Ovary (tissue), 9 donors: ENCODE results near the gene GPR137B. TPM values are rescaled to one million over a fixed set of nuclear protein-coding genes. Genes with fewer than 3 reads are reported as not detected.

Experiments
- DNase-seq, 5 donors: peaks; one replicate each; pipeline ENCODE4 v3.0.0-alpha.2; 2019 to 2020
- H3K27ac ChIP-seq, 2 donors: fragments of 200-600 bp; one replicate each; pipeline versions ENCODE4 v1.5.1 to v1.8.0; 2019 to 2022
- H3K27me3 ChIP-seq: fragments of 200-600 bp; one replicate; pipeline ENCODE4 v1.8.0; 2022
- H3K36me3 ChIP-seq: fragments of 200-600 bp; sonication (generic); one replicate; pipeline ENCODE4 v1.5.1; 2019
- H3K4me1 ChIP-seq: one replicate; pipeline ENCODE4 v1.8.1; 2013; ENCODE audit warnings: mild to moderate bottlenecking, moderate library complexity; ENCODE audit not compliant: insufficient read depth
- H3K4me3 ChIP-seq: fragments of 200-600 bp; sonication (generic); one replicate; pipeline ENCODE4 v1.5.1; 2017
- H3K9me3 ChIP-seq, 2 donors: fragments of 200-600 bp in 1 of 2; sonication (generic) in 1 of 2; one replicate each; pipeline versions ENCODE4 v1.5.1 to v1.8.1; 2013 to 2019; ENCODE audit warnings: mild to moderate bottlenecking in 1 of 2, moderate library complexity in 1 of 2
- EP300 ChIP-seq: sonication (generic); formaldehyde crosslinking; IDR thresholded peaks from one replicate; pipeline ENCODE4 v1.6.1; 2017; ENCODE audit warnings: antibody characterized with exemption
- POLR2A ChIP-seq: fragments of 450-650 bp; IDR thresholded peaks from one replicate; pipeline ENCODE4 v1.6.1; 2017; ENCODE audit warnings: antibody characterized with exemption, mild to moderate bottlenecking, moderate library complexity
- WGBS, 3 donors: extraction: QIAGEN DNeasy Blood & Tissue Kit in 1 of 3; methylation state at CpG; one replicate each; pipeline versions ENCODE4 v1.1.5 to v1.1.7; 2013 to 2017; 5-methylcytosine and 5-hydroxymethylcytosine counted together
- intact Hi-C, 4 donors: fragments of 100-400 bp; cut with DNase I; formaldehyde crosslinking; loops; one replicate each; pipeline versions ENCODE4 v1.11.0 to v1.15.1; 2022 to 2023
- polyA plus RNA-seq, 2 donors: library from polyadenylated mRNA; stranded (reverse); fragments of 200-250 nt in 1 of 2; fragments of 350-450 nt in 1 of 2; fragmentation: Illumina TruSeq in 1 of 2; extraction: RNeasy Lipid Tissue Mini Kit (QIAGEN cat#74804) in 1 of 2; gene quantifications; one replicate each; pipeline ENCODE4 v1.2.3, GENCODE V29; 2013 to 2014
- total RNA-seq, 7 donors: library from RNA; depleted of rRNA in 2 of 7; stranded (reverse); fragments of >200 nt in 2 of 7; fragmentation: NEBNext Ultra II Directional in 3 of 7; extraction: Animal tissue kit (Norgen Biotek cat#: 25700) in 3 of 7; gene quantifications; one replicate each; pipeline versions ENCODE4 v1.1.0 to v1.2.4, GENCODE V29; 2016 to 2023
- TF ChIP-seq, protein P1 (sequence below), 3 donors: fragments of 450-650 bp in 2 of 3; fragments of 200-600 bp in 1 of 3; IDR thresholded peaks; one replicate each; pipeline versions ENCODE4 v1.5.1 to v1.8.0; 2016 to 2022; ENCODE audit warnings: antibody characterized with exemption in 3 of 3, mild to moderate bottlenecking in 1 of 3
- donor health status: DM: no; HTN: no; CAD: no; lungs with moderate emphysema.
- donor health status: DM: no; HTN: no; CAD: no.
- donor health status: Bipolar disorder and iron deficiency.
- donor health status: DM: yes; HTN: yes; CAD: no.
- donor health status: DM: no; HTN: no; CAD: no.
- donor health status: DM: yes; HTN: yes; CAD: no.

GPR137B gene
- total and polyA plus RNA-seq, 9 donors, result 10.8 to 35.2 (median 13.7) TPM

GRCh38 chr1:236122176-236122575 lies 20.2 kb upstream of the GPR137B start:
- no peaks in the 10 kb centered on the region for H3K27me3 ChIP-seq
- 94 to 97% (median 97%) methylated on average over 7 of the region's 7 CpGs for WGBS, 3 donors
- H3K36me3 ChIP-seq, result no peaks in the 10 kb centered on the region
- no peaks in the 10 kb centered on the region for H3K4me1 ChIP-seq
- intact Hi-C loops, result no loop called here
- H3K27ac ChIP-seq, result no peak overlapping the region
- TF ChIP-seq, protein P1, sequence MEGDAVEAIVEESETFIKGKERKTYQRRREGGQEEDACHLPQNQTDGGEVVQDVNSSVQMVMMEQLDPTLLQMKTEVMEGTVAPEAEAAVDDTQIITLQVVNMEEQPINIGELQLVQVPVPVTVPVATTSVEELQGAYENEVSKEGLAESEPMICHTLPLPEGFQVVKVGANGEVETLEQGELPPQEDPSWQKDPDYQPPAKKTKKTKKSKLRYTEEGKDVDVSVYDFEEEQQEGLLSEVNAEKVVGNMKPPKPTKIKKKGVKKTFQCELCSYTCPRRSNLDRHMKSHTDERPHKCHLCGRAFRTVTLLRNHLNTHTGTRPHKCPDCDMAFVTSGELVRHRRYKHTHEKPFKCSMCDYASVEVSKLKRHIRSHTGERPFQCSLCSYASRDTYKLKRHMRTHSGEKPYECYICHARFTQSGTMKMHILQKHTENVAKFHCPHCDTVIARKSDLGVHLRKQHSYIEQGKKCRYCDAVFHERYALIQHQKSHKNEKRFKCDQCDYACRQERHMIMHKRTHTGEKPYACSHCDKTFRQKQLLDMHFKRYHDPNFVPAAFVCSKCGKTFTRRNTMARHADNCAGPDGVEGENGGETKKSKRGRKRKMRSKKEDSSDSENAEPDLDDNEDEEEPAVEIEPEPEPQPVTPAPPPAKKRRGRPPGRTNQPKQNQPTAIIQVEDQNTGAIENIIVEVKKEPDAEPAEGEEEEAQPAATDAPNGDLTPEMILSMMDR (IDR thresholded peaks at IDR 0.05), result no peak
- TF ChIP-seq EP300 (no peak), POLR2A (no peak)
- no peak for DNase-seq
- no peaks in the 10 kb centered on the region for H3K9me3 ChIP-seq
- H3K4me3 ChIP-seq, result no peak overlapping the region

- Histone ChIP-seq H3K9me3 (no peaks in the 10 kb centered on the region), H3K27ac (no peak overlapping the region), H3K27me3 (no peaks in the 10 kb centered on the region), H3K4me3 (no peak overlapping the region), H3K4me1 (no peaks in the 10 kb centered on the region), H3K36me3 (no peaks in the 10 kb centered on the region)
- intact Hi-C loops, result no loop called here
- TF ChIP-seq, protein P1 (IDR thresholded peaks at IDR 0.05), result no peak
- TF ChIP-seq POLR2A, result no peak
- no peak for TF ChIP-seq EP300
- 71 to 85% (median 80%) methylated on average over 6 of the region's 6 CpGs for WGBS, 3 donors
- DNase-seq, result no peak
Observed at GRCh38 chr1:236123563-236123962, 18.8 kb upstream of the GPR137B start.

GRCh38 chr1:236124965-236125364 lies 17.4 kb upstream of the GPR137B start:
- no peak for TF ChIP-seq POLR2A
- TF ChIP-seq, protein P1 (IDR thresholded peaks at IDR 0.05), result no peak
- no peak for TF ChIP-seq EP300
- Histone ChIP-seq H3K36me3 (no peaks in the 10 kb centered on the region), H3K27me3 (no peaks in the 10 kb centered on the region), H3K4me1 (no peaks in the 10 kb centered on the region), H3K27ac (no peak overlapping the region), H3K9me3 (no peaks in the 10 kb centered on the region), H3K4me3 (no peak overlapping the region)
- WGBS, 3 donors, result 68 to 78% (median 77%) methylated on average over 2 of the region's 2 CpGs
- no peak for DNase-seq
- intact Hi-C loops, result no loop called here

DNA sequence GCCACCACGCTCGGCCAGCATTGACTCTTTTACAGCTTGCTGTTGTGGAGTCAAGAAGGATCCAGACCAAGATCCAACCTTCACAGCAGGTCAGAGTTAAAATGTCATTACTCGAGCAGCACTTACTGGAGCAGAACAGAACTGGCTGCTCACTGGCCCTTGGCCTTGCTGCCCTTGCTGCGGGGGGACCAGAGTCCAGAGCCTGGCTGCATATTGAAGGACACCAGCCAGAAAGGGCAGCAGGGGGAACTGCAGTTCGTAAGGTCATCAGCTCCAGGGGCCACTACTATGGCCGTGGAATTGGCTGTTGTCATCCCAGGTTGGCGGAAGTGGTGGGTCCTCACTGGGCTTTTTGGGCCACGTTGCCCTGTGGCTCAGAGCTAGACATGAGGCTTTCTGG lies 15.3 kb upstream of the GPR137B start:
- no peak for DNase-seq
- Histone ChIP-seq H3K27ac (no peak overlapping the region), H3K36me3 (no peaks in the 10 kb centered on the region), H3K4me3 (no peak overlapping the region), H3K27me3 (no peaks in the 10 kb centered on the region), H3K4me1 (no peaks in the 10 kb centered on the region), H3K9me3 (no peaks in the 10 kb centered on the region)
- 84 to 87% (median 85%) methylated on average over 8 of the region's 8 CpGs for WGBS, 3 donors
- TF ChIP-seq POLR2A (no peak), EP300 (no peak)
- TF ChIP-seq, protein P1 (IDR thresholded peaks at IDR 0.05), result no peak
- intact Hi-C loops, result no loop called here
